OCI-LY3 (cell line): Measurements from ENCODE around the gene PRCD.

ENCODE experiments used
- CTCF ChIP-seq: fragments of 200-600, 300-600 bp; sonication (generic); IDR thresholded peaks from 2 replicates; pipeline ENCODE4 v1.5.1; 2014; ENCODE audit warnings: antibody characterized with exemption, low read length, low read depth
- EZH2phosphoT487 ChIP-seq: fragments of 200-600 bp; shearing (Covaris generic); IDR thresholded peaks from 2 replicates; pipeline ENCODE4 v1.6.1; 2018; ENCODE audit warnings: antibody characterized with exemption, mixed run types, low read depth

- no peak for TF ChIP-seq CTCF
- TF ChIP-seq EZH2phosphoT487 = no peak
Observed at GRCh38 chr17:76576189-76576588, 36.3 kb downstream of the PRCD start.
